Measurements from ENCODE around the gene KIFAP3. TPM values are rescaled to one million over a fixed set of nuclear protein-coding genes. Genes with fewer than 3 reads are reported as not detected.

The KIFAP3 gene
- total RNA-seq, 1 experiment from 2014 or later: 3.8 TPM

DNA sequence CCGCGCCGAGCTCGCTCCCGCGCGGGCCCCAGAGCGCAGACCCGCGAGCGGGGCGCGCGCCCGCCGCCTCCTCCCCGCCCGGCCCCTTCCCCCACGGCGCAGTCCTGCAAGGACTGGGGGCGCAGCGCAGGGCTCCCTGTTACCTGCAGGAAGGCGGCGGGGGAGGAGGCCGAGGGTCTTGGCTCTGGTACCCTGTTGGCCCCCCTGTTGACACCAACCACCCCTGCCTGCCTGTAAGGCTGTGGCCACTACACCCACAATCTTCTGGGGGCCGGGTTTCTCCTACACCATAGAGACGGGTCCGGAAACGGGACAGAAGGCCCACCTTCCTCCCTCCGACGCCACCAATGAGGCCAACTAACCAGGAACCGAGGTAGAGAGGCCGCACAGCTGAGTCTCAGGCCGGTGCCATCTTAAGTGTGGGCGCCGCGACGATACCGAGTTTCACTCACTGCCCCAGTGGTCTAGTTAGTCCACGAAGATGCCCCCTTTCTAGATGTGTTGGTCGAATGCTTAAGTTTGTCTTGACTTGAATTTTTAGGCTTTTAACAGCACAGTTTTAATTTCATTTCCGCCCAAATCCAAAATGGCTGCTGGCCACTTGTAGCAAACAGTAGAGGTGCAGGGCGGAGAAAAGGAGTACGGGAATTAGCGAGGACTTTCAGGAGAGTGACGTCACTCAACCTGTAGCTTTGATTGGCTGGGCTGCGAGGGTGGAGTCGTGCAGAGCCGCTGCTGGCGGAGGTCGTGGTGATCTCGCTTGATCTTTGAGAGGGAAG, 180.7 kb downstream of the KIFAP3 start, which contains the start of gene SCYL3:
Gene SCYL3 (minus strand): TSS at position 252 of the 779 bp plus-strand sequence. CDS start 5,056 bp downstream, outside the sequence.
- H2AFZ ChIP-seq (ENCODE audit: low read length): peak within 1 kb of the TSS; percentile 85
- H2BK12ac ChIP-seq (ENCODE audit: insufficient read length, low read depth, low read length): no peak within 1 kb of the TSS
- peaks cover 54 to 57% of the 10 kb centered on the region in 2 experiments for H3K4me1 Mint-ChIP-seq
- peak within 1 kb of the TSS; percentile 99 for H3K14ac ChIP-seq (ENCODE audit: insufficient read depth, low read length)
- H3K79me1 ChIP-seq (ENCODE audit: insufficient read depth, low read depth, low read length, poor library complexity, severe bottlenecking): no peaks in the 10 kb centered on the region
- H3K4me2 ChIP-seq (ENCODE audit: insufficient read depth, insufficient read length, low read length): peak within 1 kb of the TSS; percentile 91
- H2BK120ac ChIP-seq (ENCODE audit: low read depth, low read length, poor library complexity, severe bottlenecking): no peak within 1 kb of the TSS
- H3K4me3 Mint-ChIP-seq: peak within 1 kb of the TSS; percentile 83 to 91
- no CpG with 5 or more reads among the region's 52 CpGs for WGBS (ENCODE audit: extremely low coverage, insufficient read length, low lambda C conversion rate)
- no peak within 1 kb of the TSS for H4K91ac ChIP-seq (ENCODE audit: insufficient read length, low read depth, low read length)
- TF ChIP-seq, protein P1, sequence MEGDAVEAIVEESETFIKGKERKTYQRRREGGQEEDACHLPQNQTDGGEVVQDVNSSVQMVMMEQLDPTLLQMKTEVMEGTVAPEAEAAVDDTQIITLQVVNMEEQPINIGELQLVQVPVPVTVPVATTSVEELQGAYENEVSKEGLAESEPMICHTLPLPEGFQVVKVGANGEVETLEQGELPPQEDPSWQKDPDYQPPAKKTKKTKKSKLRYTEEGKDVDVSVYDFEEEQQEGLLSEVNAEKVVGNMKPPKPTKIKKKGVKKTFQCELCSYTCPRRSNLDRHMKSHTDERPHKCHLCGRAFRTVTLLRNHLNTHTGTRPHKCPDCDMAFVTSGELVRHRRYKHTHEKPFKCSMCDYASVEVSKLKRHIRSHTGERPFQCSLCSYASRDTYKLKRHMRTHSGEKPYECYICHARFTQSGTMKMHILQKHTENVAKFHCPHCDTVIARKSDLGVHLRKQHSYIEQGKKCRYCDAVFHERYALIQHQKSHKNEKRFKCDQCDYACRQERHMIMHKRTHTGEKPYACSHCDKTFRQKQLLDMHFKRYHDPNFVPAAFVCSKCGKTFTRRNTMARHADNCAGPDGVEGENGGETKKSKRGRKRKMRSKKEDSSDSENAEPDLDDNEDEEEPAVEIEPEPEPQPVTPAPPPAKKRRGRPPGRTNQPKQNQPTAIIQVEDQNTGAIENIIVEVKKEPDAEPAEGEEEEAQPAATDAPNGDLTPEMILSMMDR (conservative IDR thresholded peaks at IDR 0.05): no peak
- peaks cover 7% of the 10 kb centered on the region for H3K23me2 ChIP-seq (ENCODE audit: insufficient read length, low read depth, low read length, poor library complexity, severe bottlenecking)
- H2BK5ac ChIP-seq (ENCODE audit: insufficient read length, low read length): peak within 1 kb of the TSS; percentile 95
- H4K20me1 ChIP-seq (ENCODE audit: control insufficient read depth, insufficient read depth, insufficient read length): no peaks in the 10 kb centered on the region
- peaks cover 2% of the 10 kb centered on the region; the same call in 1 of the 2 replicates for H3K79me2 ChIP-seq (ENCODE audit: insufficient read depth, low read length)
- H3K9me3 Mint-ChIP-seq: no peaks in the 10 kb centered on the region
- H3K9me3 ChIP-seq (ENCODE audit: control insufficient read depth, low read depth, low read length): no peaks in the 10 kb centered on the region
- no peak within 1 kb of the TSS for H4K8ac ChIP-seq (replicated peaks; ENCODE audit: insufficient read length, low read depth, low read length)
- H3K27ac ChIP-seq (ENCODE audit: insufficient read length, low read depth, low read length): peak within 1 kb of the TSS; percentile 13
- H3K27me3 ChIP-seq (ENCODE audit: insufficient read depth, low read length): no peaks in the 10 kb centered on the region
- H3T11ph ChIP-seq (ENCODE audit: low read length): peak within 1 kb of the TSS; percentile 85
- peak within 1 kb of the TSS; percentile 46 for H2BK20ac ChIP-seq (ENCODE audit: low read depth, low read length, poor library complexity, severe bottlenecking)
- H3K23ac ChIP-seq (ENCODE audit: insufficient read length, low read depth, low read length): no peak within 1 kb of the TSS
- H3K27ac Mint-ChIP-seq: peak within 1 kb of the TSS; percentile 100
- peak within 1 kb of the TSS; percentile 99 for H3K18ac ChIP-seq (ENCODE audit: insufficient read length, low read depth, low read length)
- no peak within 1 kb of the TSS; the same call in 1 of the 2 replicates for H3K4ac ChIP-seq (ENCODE audit: low read depth, low read length)
- no peaks in the 10 kb centered on the region for H3K36me3 Mint-ChIP-seq (ENCODE audit: insufficient read depth in 1 of 3, low read depth in 3 of 3)
- peak within 1 kb of the TSS; percentile 96 for H4K5ac ChIP-seq (ENCODE audit: insufficient read length, low read depth, low read length)
- H2BK15ac ChIP-seq (ENCODE audit: low read depth, low read length): no peak within 1 kb of the TSS
- H3K4me1 ChIP-seq (ENCODE audit: insufficient read depth, low read length): no peaks in the 10 kb centered on the region; the same call in 1 of the 2 replicates
- H3K56ac ChIP-seq (ENCODE audit: insufficient read length, low read depth, low read length): peak within 1 kb of the TSS; percentile 86
- H2AK5ac ChIP-seq (ENCODE audit: insufficient read length, low read length): no peak within 1 kb of the TSS
- H3K9ac ChIP-seq (ENCODE audit: extremely low read depth, insufficient read length, low read length): peak within 1 kb of the TSS; percentile 95
- H3K27me3 Mint-ChIP-seq (ENCODE audit: low read depth): no peaks in the 10 kb centered on the region
- peak; percentile 97 for DNase-seq

Measured in H9 (cell line).